Tongue (tissue), 2 donors: Measurements from ENCODE around the gene MED12L. TPM values are rescaled to one million over a fixed set of nuclear protein-coding genes. Genes with fewer than 3 reads are reported as not detected.

Experiments
- DNase-seq: peaks from one replicate; pipeline ENCODE4 v3.0.0-alpha.2; 2015
- total RNA-seq: library from RNA; depleted of rRNA; stranded (reverse); fragments of >200 nt; gene quantifications from one replicate; pipeline ENCODE4 v1.2.3, GENCODE V29; 2014

MED12L gene
- total RNA-seq, 1 donor from 2014 or later = 8.5 TPM

GRCh38 chr3:151171145-151171757, 85.8 kb downstream of the MED12L start:
- peak; percentile 9 for DNase-seq

GRCh38 chr3:151174351-151174750, 88.9 kb downstream of the MED12L start:
- DNase-seq = no peak

- no peak for DNase-seq
These were observed 90.5 kb downstream of the MED12L start for GRCh38 chr3:151175952-151176351.

- no peak for DNase-seq
These were observed 92.9 kb downstream of the MED12L start for GRCh38 chr3:151178208-151178845.

GRCh38 chr3:151182349-151183079, 97.0 kb downstream of the MED12L start:
- DNase-seq = no peak

- DNase-seq = no peak
These were observed 97.8 kb downstream of the MED12L start for GRCh38 chr3:151183265-151183671.

- no peak for DNase-seq
These were observed 105.6 kb downstream of the MED12L start for GRCh38 chr3:151191095-151191494.

- DNase-seq = no peak
These were observed 107.1 kb downstream of the MED12L start for GRCh38 chr3:151192545-151192944.

- no peak for DNase-seq
These were observed 110.4 kb downstream of the MED12L start for GRCh38 chr3:151195826-151196225.

- no peak for DNase-seq
These were observed 111.0 kb downstream of the MED12L start for GRCh38 chr3:151196434-151196833.

GRCh38 chr3:151197228-151197627, 111.8 kb downstream of the MED12L start:
- DNase-seq = no peak

- no peak for DNase-seq
These were observed 112.7 kb downstream of the MED12L start for GRCh38 chr3:151197981-151198767.

GRCh38 chr3:151198849-151199248, 113.4 kb downstream of the MED12L start:
- DNase-seq = no peak

- no peak for DNase-seq
These were observed 114.3 kb downstream of the MED12L start for GRCh38 chr3:151199554-151200438.

GRCh38 chr3:151200586-151200985, 115.1 kb downstream of the MED12L start:
- no peak for DNase-seq

GRCh38 chr3:151201051-151201730, 115.7 kb downstream of the MED12L start:
- DNase-seq = no peak

- DNase-seq = no peak
These were observed 117.6 kb downstream of the MED12L start, which contains the start of gene GPR171 for GRCh38 chr3:151203051-151203420. Gene GPR171 (minus strand): TSS chr3:151203216. CDS start chr3:151199386, 3,830 bp downstream.

GRCh38 chr3:151204530-151205402, 119.3 kb downstream of the MED12L start:
- no peak for DNase-seq

- DNase-seq = no peak
These were observed 120.0 kb downstream of the MED12L start for GRCh38 chr3:151205482-151205881.

GRCh38 chr3:151206201-151206600, 120.7 kb downstream of the MED12L start:
- no peak for DNase-seq
